Endodermal cell (in vitro differentiated cells): ENCODE measurements around the gene PANK2. TPM values are rescaled to one million over a fixed set of nuclear protein-coding genes. Genes with fewer than 3 reads are reported as not detected.

ENCODE experiments used
- DNase-seq: peaks from one replicate; pipeline ENCODE4 v3.0.0-alpha.2; 2017
- H3K27ac ChIP-seq: 2 replicates; pipeline ENCODE4 v1.5.1; 2013; ENCODE audit warnings: mild to moderate bottlenecking, low read depth, low read length, moderate library complexity
- H3K27me3 ChIP-seq: 2 replicates; pipeline ENCODE4 v1.6.1; 2013; ENCODE audit warnings: mild to moderate bottlenecking, low read length, moderate library complexity; ENCODE audit not compliant: insufficient read depth, control insufficient read depth, poor library complexity, severe bottlenecking
- H3K36me3 ChIP-seq: 2 replicates; pipeline ENCODE4 v1.7.0; 2013; ENCODE audit warnings: mild to moderate bottlenecking, low read length, moderate library complexity; ENCODE audit not compliant: control insufficient read depth, insufficient read depth
- H3K4me1 ChIP-seq: one replicate; pipeline ENCODE4 v1.7.0; 2013; ENCODE audit warnings: low read length; ENCODE audit not compliant: control insufficient read depth, insufficient read depth
- H3K4me3 ChIP-seq: 2 replicates; pipeline ENCODE4 v1.5.1; 2013; ENCODE audit warnings: mild to moderate bottlenecking, low read length, moderate library complexity
- H3K9ac ChIP-seq: 2 replicates; pipeline ENCODE4 v1.6.1; 2013; ENCODE audit warnings: mild to moderate bottlenecking, low read length, moderate library complexity; ENCODE audit not compliant: poor library complexity, severe bottlenecking; ENCODE audit errors: extremely low read depth
- H3K9me3 ChIP-seq: 2 replicates; pipeline ENCODE4 v1.6.1; 2013; ENCODE audit warnings: mild to moderate bottlenecking, low read length, moderate library complexity; ENCODE audit not compliant: control insufficient read depth
- H3K27ac Mint-ChIP-seq: 2 replicates; pipeline ENCODE4 v1.8.0; 2020; ENCODE audit warnings: mixed read lengths
- H3K27me3 Mint-ChIP-seq: 2 replicates; pipeline ENCODE4 v1.8.0; 2021; ENCODE audit warnings: mild to moderate bottlenecking, mixed read lengths; ENCODE audit not compliant: insufficient read depth
- H3K36me3 Mint-ChIP-seq: 2 replicates; pipeline ENCODE4 v1.8.0; 2020; ENCODE audit warnings: low read depth, mixed read lengths
- H3K4me1 Mint-ChIP-seq: 2 replicates; pipeline ENCODE4 v1.8.0; 2020; ENCODE audit warnings: mixed read lengths
- H3K4me3 Mint-ChIP-seq: 2 replicates; pipeline ENCODE4 v1.8.0; 2020; ENCODE audit warnings: mild to moderate bottlenecking, moderate library complexity, mixed read lengths
- H3K9me3 Mint-ChIP-seq: 2 replicates; pipeline ENCODE4 v1.8.0; 2020; ENCODE audit warnings: mild to moderate bottlenecking, mixed read lengths
- CTCF ChIP-seq: fragments of 200-600 bp; sonication (generic); conservative IDR thresholded peaks from 2 replicates; pipeline ENCODE4 v1.5.0; 2021; ENCODE audit warnings: antibody characterized with exemption, mild to moderate bottlenecking
- WGBS, 2 experiments: methylation state at CpG; one replicate each; pipeline versions ENCODE4 v1.1.5 to v1.1.7; 2013; ENCODE audit warnings: missing lambda C conversion rate in 2 of 2, mixed read lengths in 1 of 2; ENCODE audit not compliant: insufficient coverage in 1 of 2, insufficient read length in 1 of 2; 5-methylcytosine and 5-hydroxymethylcytosine counted together
- total RNA-seq, 2 donors: library from RNA; stranded (reverse); fragmentation: NEBNext Ultra II Directional in 1 of 2; extraction: Animal tissue kit (Norgen Biotek cat#: 25700) in 1 of 2; gene quantifications; 2 replicates in 1 of 2; 3 replicates in 1 of 2; pipeline ENCODE4 v1.2.1, GENCODE V29; 2021

The PANK2 gene
- total RNA-seq, 2 donors from 2014 or later = 57.6 to 66.5 TPM

- H3K27me3 ChIP-seq = no peaks in the 10 kb centered on the region
- no peak for DNase-seq
- no peak overlapping the region for H3K9ac ChIP-seq
- no peak overlapping the region for H3K27ac ChIP-seq
- no peak for TF ChIP-seq CTCF
- H3K9me3 ChIP-seq = no peaks in the 10 kb centered on the region
- peak overlapping the region; percentile 57 for H3K27ac Mint-ChIP-seq
- no peaks in the 10 kb centered on the region for H3K9me3 Mint-ChIP-seq
- no peaks in the 10 kb centered on the region for H3K27me3 Mint-ChIP-seq
- no peak overlapping the region for H3K4me3 Mint-ChIP-seq
- H3K36me3 ChIP-seq = peaks cover 93% of the 10 kb centered on the region
- H3K36me3 Mint-ChIP-seq = peaks cover 81% of the 10 kb centered on the region
- 100% methylated on average over 2 of the region's 2 CpGs for WGBS, 2 experiments
- no peak overlapping the region for H3K4me3 ChIP-seq
- peaks cover 2% of the 10 kb centered on the region for H3K4me1 Mint-ChIP-seq
- H3K4me1 ChIP-seq = no peaks in the 10 kb centered on the region
These were observed 25.3 kb downstream of the PANK2 start for GRCh38 chr20:3914446-3914845.

- WGBS, 2 experiments = 84% methylated on average over 2 of the region's 2 CpGs; no CpG with 5 or more reads in 1 of the 2 experiments
- H3K4me3 ChIP-seq = no peak overlapping the region
- Mint-ChIP-seq H3K9me3 (no peaks in the 10 kb centered on the region), H3K4me3 (no peak overlapping the region), H3K27me3 (no peaks in the 10 kb centered on the region), H3K27ac (peak overlapping the region; percentile 72), H3K4me1 (no peaks in the 10 kb centered on the region), H3K36me3 (peaks cover 78% of the 10 kb centered on the region)
- H3K9ac ChIP-seq = no peak overlapping the region
- TF ChIP-seq CTCF = no peak
- H3K36me3 ChIP-seq = peaks cover 89% of the 10 kb centered on the region
- H3K27ac ChIP-seq = no peak overlapping the region
- no peaks in the 10 kb centered on the region for H3K27me3 ChIP-seq
- no peaks in the 10 kb centered on the region for H3K9me3 ChIP-seq
- no peaks in the 10 kb centered on the region for H3K4me1 ChIP-seq
- DNase-seq = no peak
These were observed 26.5 kb downstream of the PANK2 start for GRCh38 chr20:3915691-3916090.

GRCh38 chr20:3916364-3916763 is 27.2 kb downstream of the PANK2 start:
- no peaks in the 10 kb centered on the region for H3K9me3 Mint-ChIP-seq
- H3K36me3 Mint-ChIP-seq = peaks cover 77% of the 10 kb centered on the region
- TF ChIP-seq CTCF = no peak
- Histone ChIP-seq H3K9me3 (no peaks in the 10 kb centered on the region), H3K4me3 (no peak overlapping the region), H3K36me3 (peaks cover 83% of the 10 kb centered on the region), H3K27me3 (no peaks in the 10 kb centered on the region), H3K27ac (no peak overlapping the region), H3K9ac (no peak overlapping the region), H3K4me1 (no peaks in the 10 kb centered on the region)
- H3K27ac Mint-ChIP-seq = no peak overlapping the region
- H3K4me1 Mint-ChIP-seq = no peaks in the 10 kb centered on the region
- no peak overlapping the region for H3K4me3 Mint-ChIP-seq
- WGBS, 2 experiments = 93 to 100% methylated on average over 1 to 2 of the region's 2 CpGs
- no peaks in the 10 kb centered on the region for H3K27me3 Mint-ChIP-seq
- DNase-seq = no peak
